PFSK-1 (cell line): ENCODE measurements around the gene HAS3.

Source experiments
- FOXP2 ChIP-seq: optimal IDR thresholded peaks from 2 replicates; pipeline ENCODE3; 2011; ENCODE audit warnings: borderline replicate concordance, control low read depth, inconsistent platforms; ENCODE audit not compliant: insufficient read depth; ENCODE audit errors: extremely low read length, extremely low read depth
- POLR2AphosphoS5 ChIP-seq: IDR thresholded peaks from 2 replicates; pipeline ENCODE4 v1.6.1; 2012; ENCODE audit warnings: low read depth, mild to moderate bottlenecking, control low read depth, low read length, moderate library complexity
- SIN3A ChIP-seq: IDR thresholded peaks from 2 replicates; pipeline ENCODE4 v1.6.1; 2012; ENCODE audit warnings: mild to moderate bottlenecking, low read length, moderate library complexity, borderline replicate concordance; ENCODE audit not compliant: insufficient read depth
- TAF1 ChIP-seq: IDR thresholded peaks from 2 replicates; pipeline ENCODE4 v1.6.1; 2012; ENCODE audit warnings: low read length, control low read depth, borderline replicate concordance; ENCODE audit not compliant: insufficient read depth
- TF ChIP-seq, protein P1 (sequence below), 2 experiments: IDR thresholded peaks; 2 replicates each; pipeline versions ENCODE4 v1.6.1 to v1.8.0; 2011 to 2012; ENCODE audit warnings: low read depth in 2 of 2, low read length in 2 of 2, control low read depth in 1 of 2, inconsistent platforms in 1 of 2, mild to moderate bottlenecking in 1 of 2, moderate library complexity in 1 of 2; ENCODE audit not compliant: insufficient read depth in 1 of 2

DNA sequence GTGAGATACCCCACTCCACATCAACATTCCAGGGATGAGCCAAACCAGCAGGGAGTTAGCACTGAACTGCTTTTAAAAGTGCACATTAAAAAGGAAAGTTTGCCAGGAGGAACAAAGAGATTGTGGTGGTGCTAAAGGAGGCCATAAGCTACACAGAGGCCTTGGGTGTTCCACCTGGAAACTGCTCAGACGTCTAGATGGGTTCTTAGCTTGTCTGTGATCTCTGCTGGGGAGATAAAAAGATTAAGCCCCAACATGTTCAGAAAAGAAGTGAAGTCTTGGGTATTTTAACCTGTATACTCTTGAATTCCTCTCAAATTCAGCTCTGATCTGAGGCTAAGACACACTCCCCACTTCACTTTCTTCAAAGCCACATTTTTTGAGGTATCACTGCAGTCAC is 10.4 kb downstream of the HAS3 start:
- TF ChIP-seq POLR2AphosphoS5 (no peak), SIN3A (no peak), TAF1 (no peak), FOXP2 (no peak)
- TF ChIP-seq, protein P1, sequence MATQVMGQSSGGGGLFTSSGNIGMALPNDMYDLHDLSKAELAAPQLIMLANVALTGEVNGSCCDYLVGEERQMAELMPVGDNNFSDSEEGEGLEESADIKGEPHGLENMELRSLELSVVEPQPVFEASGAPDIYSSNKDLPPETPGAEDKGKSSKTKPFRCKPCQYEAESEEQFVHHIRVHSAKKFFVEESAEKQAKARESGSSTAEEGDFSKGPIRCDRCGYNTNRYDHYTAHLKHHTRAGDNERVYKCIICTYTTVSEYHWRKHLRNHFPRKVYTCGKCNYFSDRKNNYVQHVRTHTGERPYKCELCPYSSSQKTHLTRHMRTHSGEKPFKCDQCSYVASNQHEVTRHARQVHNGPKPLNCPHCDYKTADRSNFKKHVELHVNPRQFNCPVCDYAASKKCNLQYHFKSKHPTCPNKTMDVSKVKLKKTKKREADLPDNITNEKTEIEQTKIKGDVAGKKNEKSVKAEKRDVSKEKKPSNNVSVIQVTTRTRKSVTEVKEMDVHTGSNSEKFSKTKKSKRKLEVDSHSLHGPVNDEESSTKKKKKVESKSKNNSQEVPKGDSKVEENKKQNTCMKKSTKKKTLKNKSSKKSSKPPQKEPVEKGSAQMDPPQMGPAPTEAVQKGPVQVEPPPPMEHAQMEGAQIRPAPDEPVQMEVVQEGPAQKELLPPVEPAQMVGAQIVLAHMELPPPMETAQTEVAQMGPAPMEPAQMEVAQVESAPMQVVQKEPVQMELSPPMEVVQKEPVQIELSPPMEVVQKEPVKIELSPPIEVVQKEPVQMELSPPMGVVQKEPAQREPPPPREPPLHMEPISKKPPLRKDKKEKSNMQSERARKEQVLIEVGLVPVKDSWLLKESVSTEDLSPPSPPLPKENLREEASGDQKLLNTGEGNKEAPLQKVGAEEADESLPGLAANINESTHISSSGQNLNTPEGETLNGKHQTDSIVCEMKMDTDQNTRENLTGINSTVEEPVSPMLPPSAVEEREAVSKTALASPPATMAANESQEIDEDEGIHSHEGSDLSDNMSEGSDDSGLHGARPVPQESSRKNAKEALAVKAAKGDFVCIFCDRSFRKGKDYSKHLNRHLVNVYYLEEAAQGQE (IDR thresholded peaks at IDR 0.05; ENCODE audit: insufficient read depth in 1 of 2, low read depth in 2 of 2, low read length in 2 of 2): no peak
